Measurements from ENCODE around the gene AASDHPPT.
A peak's percentile ranks its signal among the peaks of the same experiment; 100 is the strongest.

AASDHPPT gene

GRCh38 chr11:106063009-106063408, 14.5 kb upstream of the AASDHPPT start:
- peaks cover 7 to 8% of the 10 kb centered on the region in 2 donors for H3K36me3 Mint-ChIP-seq
- H3K9me3 Mint-ChIP-seq: peaks cover 0 to 2% of the 10 kb centered on the region in 2 donors
- no peaks in the 10 kb centered on the region for H3K27me3 Mint-ChIP-seq
- H3K4me1 Mint-ChIP-seq: peaks cover 5 to 9% of the 10 kb centered on the region in 2 donors
- no peak for DNase-seq
- ATAC-seq (replicated peaks): peak; percentile 79 to 88
- H3K27ac Mint-ChIP-seq: no peak overlapping the region
- no peak overlapping the region for H3K4me3 Mint-ChIP-seq

DNA sequence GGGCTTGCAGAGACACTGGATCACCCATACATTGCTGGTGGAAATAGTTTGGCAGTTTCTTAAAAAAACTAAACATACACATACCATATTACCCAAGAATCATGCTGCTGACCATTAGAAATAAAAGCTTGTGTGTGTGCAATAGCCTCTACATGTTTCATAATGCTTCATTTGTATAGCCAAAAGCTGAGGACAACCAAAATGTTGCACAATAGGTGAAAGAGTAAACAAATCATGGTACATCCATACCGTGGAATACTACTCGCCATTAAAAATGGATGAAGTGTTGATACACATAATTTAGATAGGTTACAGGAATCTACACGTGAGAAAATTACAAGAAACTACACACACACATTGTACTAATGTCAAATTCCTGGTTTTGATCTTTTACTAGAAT, 6.9 kb upstream of the AASDHPPT start:
- ATAC-seq (replicated peaks): no peak
- H3K4me3 Mint-ChIP-seq: no peak overlapping the region
- peaks cover 4 to 5% of the 10 kb centered on the region in 2 donors for H3K36me3 Mint-ChIP-seq
- no peaks in the 10 kb centered on the region for H3K27me3 Mint-ChIP-seq
- H3K9me3 Mint-ChIP-seq: no peaks in the 10 kb centered on the region
- no peak overlapping the region for H3K27ac Mint-ChIP-seq
- no peak for DNase-seq
- peaks cover 5 to 15% of the 10 kb centered on the region in 2 donors for H3K4me1 Mint-ChIP-seq

GRCh38 chr11:106072804-106073203, 4.7 kb upstream of the AASDHPPT start:
- peaks cover 9 to 22% of the 10 kb centered on the region in 2 donors for H3K4me1 Mint-ChIP-seq
- ATAC-seq (replicated peaks) (no peak), DNase-seq (no peak)
- H3K27me3 Mint-ChIP-seq: no peaks in the 10 kb centered on the region
- H3K36me3 Mint-ChIP-seq: peaks cover 2 to 4% of the 10 kb centered on the region in 2 donors
- no peak overlapping the region for H3K4me3 Mint-ChIP-seq
- no peak overlapping the region for H3K27ac Mint-ChIP-seq
- no peaks in the 10 kb centered on the region for H3K9me3 Mint-ChIP-seq

- Mint-ChIP-seq H3K27me3 (no peaks in the 10 kb centered on the region), H3K4me3 (peak overlapping the region; percentile 96 to 98), H3K27ac (peak overlapping the region; percentile 98), H3K9me3 (no peaks in the 10 kb centered on the region), H3K36me3 (peaks cover 4 to 8% of the 10 kb centered on the region in 2 donors), H3K4me1 (peaks cover 16 to 37% of the 10 kb centered on the region in 2 donors)
- no peak for DNase-seq
- no peak for ATAC-seq (replicated peaks)
Measured at GRCh38 chr11:106076171-106076918, 1.1 kb upstream of the AASDHPPT start.

DNA sequence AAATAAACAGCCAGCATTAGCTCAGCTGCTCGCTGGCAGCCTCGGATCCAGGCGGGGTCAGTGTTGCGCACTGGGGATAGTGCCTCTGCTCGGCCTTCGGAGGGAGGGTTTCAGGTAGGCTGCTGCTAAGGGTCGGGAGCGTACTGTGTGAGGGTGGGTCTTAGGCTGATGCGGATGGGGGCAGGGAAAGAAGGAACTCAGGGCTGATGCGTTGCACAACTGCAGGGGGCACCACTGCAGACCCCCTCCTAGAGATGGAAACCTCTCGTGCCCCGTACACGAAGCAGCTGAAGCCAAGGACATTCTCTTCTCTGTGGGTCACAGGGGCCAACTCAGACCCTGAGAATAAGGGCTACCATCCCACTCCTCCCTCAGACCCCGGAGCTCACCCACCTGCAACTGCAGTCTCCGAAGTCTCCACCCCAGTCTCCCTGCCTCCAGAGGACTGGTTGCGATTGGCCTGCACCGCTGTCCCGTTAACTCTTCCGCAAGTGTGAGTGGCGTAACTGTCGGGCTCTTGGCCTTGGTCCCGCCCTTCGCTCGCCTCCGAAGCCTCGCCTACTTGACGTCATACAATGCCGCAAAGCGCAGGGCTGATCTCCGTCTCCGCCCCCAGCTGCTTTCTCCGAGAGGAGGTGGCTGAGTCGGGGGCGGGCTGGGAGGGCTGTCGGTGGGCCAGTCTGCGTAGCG, 398 bp upstream of the AASDHPPT start, which contains the start of gene KBTBD3:
Gene KBTBD3 (minus strand): TSS at position 429 of the 690 bp plus-strand sequence. CDS start 18,250 bp downstream, outside the sequence.
- Mint-ChIP-seq H3K36me3 (peaks cover 6 to 12% of the 10 kb centered on the region in 2 donors), H3K27me3 (no peaks in the 10 kb centered on the region), H3K27ac (peak within 1 kb of the TSS; percentile 98), H3K4me1 (peaks cover 20 to 43% of the 10 kb centered on the region in 2 donors), H3K9me3 (no peaks in the 10 kb centered on the region), H3K4me3 (peak within 1 kb of the TSS; percentile 96 to 98)
- DNase-seq (peak; percentile 99), ATAC-seq (replicated peaks) (peak; percentile 93 to 95)

DNA sequence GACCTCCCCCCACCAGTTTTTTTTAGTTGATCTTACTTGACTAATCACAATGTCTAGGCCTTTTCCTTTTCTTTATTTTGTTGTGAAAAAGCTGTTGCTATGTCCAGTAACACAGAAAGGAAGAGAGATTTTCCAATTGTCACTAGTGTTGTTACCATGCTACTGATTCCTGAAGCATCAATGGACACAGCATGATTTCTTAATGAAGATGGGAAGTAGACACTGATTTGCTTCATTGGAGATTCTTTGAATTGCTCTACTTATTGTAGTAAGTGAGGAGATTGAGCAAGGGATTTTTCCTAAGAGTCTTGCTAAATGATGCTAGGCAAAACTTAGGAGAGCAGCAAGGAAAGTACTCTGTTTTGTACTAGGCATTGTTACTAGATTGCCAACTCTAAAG, 4.6 kb downstream of the AASDHPPT start:
- Mint-ChIP-seq H3K36me3 (peaks cover 16 to 18% of the 10 kb centered on the region in 2 donors), H3K27ac (no peak overlapping the region), H3K9me3 (no peaks in the 10 kb centered on the region), H3K4me1 (peaks cover 22 to 36% of the 10 kb centered on the region in 2 donors), H3K27me3 (no peaks in the 10 kb centered on the region), H3K4me3 (no peak overlapping the region)
- DNase-seq (no peak), ATAC-seq (replicated peaks) (no peak)

- Mint-ChIP-seq H3K27me3 (no peaks in the 10 kb centered on the region), H3K4me3 (no peak overlapping the region), H3K27ac (peak overlapping the region; percentile 1), H3K4me1 (peaks cover 25 to 36% of the 10 kb centered on the region in 2 donors), H3K9me3 (no peaks in the 10 kb centered on the region), H3K36me3 (peaks cover 12 to 14% of the 10 kb centered on the region in 2 donors)
- DNase-seq (no peak), ATAC-seq (replicated peaks) (no peak)
Measured at GRCh38 chr11:106086135-106086534, 8.7 kb downstream of the AASDHPPT start.

GRCh38 chr11:106086850-106087249, 9.4 kb downstream of the AASDHPPT start:
- no peak overlapping the region for H3K27ac Mint-ChIP-seq

GRCh38 chr11:106087815-106088435, 10.5 kb downstream of the AASDHPPT start:
- no peaks in the 10 kb centered on the region for H3K9me3 Mint-ChIP-seq
- DNase-seq: no peak
- peaks cover 20 to 22% of the 10 kb centered on the region in 2 donors for H3K4me1 Mint-ChIP-seq
- peaks cover 19 to 21% of the 10 kb centered on the region in 2 donors for H3K36me3 Mint-ChIP-seq
- no peaks in the 10 kb centered on the region for H3K27me3 Mint-ChIP-seq
- H3K27ac Mint-ChIP-seq: peak overlapping the region; percentile 25
- ATAC-seq (replicated peaks): no peak
- H3K4me3 Mint-ChIP-seq: no peak overlapping the region

More at GRCh38 chr11:106086850-106087249, 9.4 kb downstream of the AASDHPPT start:
- peaks cover 14 to 16% of the 10 kb centered on the region in 2 donors for H3K36me3 Mint-ChIP-seq
- no peaks in the 10 kb centered on the region for H3K27me3 Mint-ChIP-seq
- ATAC-seq (replicated peaks): no peak
- H3K4me1 Mint-ChIP-seq: peaks cover 22 to 30% of the 10 kb centered on the region in 2 donors
- H3K4me3 Mint-ChIP-seq: no peak overlapping the region
- H3K9me3 Mint-ChIP-seq: no peaks in the 10 kb centered on the region
- no peak for DNase-seq

- ATAC-seq (replicated peaks) (no peak), DNase-seq (no peak)
- no peaks in the 10 kb centered on the region for H3K27me3 Mint-ChIP-seq
- H3K9me3 Mint-ChIP-seq: no peaks in the 10 kb centered on the region
- no peak overlapping the region for H3K27ac Mint-ChIP-seq
- H3K4me1 Mint-ChIP-seq: peaks cover 20 to 22% of the 10 kb centered on the region in 2 donors
- peaks cover 19 to 20% of the 10 kb centered on the region in 2 donors for H3K36me3 Mint-ChIP-seq
- H3K4me3 Mint-ChIP-seq: no peak overlapping the region
Measured at GRCh38 chr11:106088896-106089295, 11.4 kb downstream of the AASDHPPT start.

GRCh38 chr11:106091480-106092123, 14.1 kb downstream of the AASDHPPT start:
- H3K9me3 Mint-ChIP-seq: no peaks in the 10 kb centered on the region
- ATAC-seq (replicated peaks) (peak in 1 of 2 donors; percentile 41), DNase-seq (no peak)
- H3K36me3 Mint-ChIP-seq: peaks cover 19 to 33% of the 10 kb centered on the region in 2 donors
- H3K4me1 Mint-ChIP-seq: peaks cover 15% of the 10 kb centered on the region in 2 donors
- H3K27ac Mint-ChIP-seq: no peak overlapping the region
- no peaks in the 10 kb centered on the region for H3K27me3 Mint-ChIP-seq
- H3K4me3 Mint-ChIP-seq: no peak overlapping the region

GRCh38 chr11:106092446-106092845, 15.0 kb downstream of the AASDHPPT start:
- peaks cover 12% of the 10 kb centered on the region in 2 donors for H3K4me1 Mint-ChIP-seq
- no peak overlapping the region for H3K4me3 Mint-ChIP-seq
- ATAC-seq (replicated peaks) (no peak), DNase-seq (no peak)
- no peaks in the 10 kb centered on the region for H3K9me3 Mint-ChIP-seq
- no peaks in the 10 kb centered on the region for H3K27me3 Mint-ChIP-seq
- H3K27ac Mint-ChIP-seq: no peak overlapping the region
- peaks cover 21 to 34% of the 10 kb centered on the region in 2 donors for H3K36me3 Mint-ChIP-seq

- peaks cover 2 to 5% of the 10 kb centered on the region in 2 donors for H3K9me3 Mint-ChIP-seq
- ATAC-seq (replicated peaks) (no peak), DNase-seq (no peak)
- no peak overlapping the region for H3K4me3 Mint-ChIP-seq
- no peaks in the 10 kb centered on the region for H3K27me3 Mint-ChIP-seq
- no peaks in the 10 kb centered on the region for H3K4me1 Mint-ChIP-seq
- no peak overlapping the region for H3K27ac Mint-ChIP-seq
- peaks cover 23 to 42% of the 10 kb centered on the region in 2 donors for H3K36me3 Mint-ChIP-seq
Measured at GRCh38 chr11:106098893-106099553, 21.6 kb downstream of the AASDHPPT start.
